ENCODE measurements around the gene TMEM272. TPM values are rescaled to one million over a fixed set of nuclear protein-coding genes. Genes with fewer than 3 reads are reported as not detected.

Gene TMEM272
- polyA plus RNA-seq, 1 donor, result 1.1 TPM

GRCh38 chr13:51873837-51874236 lies 28.9 kb upstream of the TMEM272 start:
- no peak for DNase-seq
- no peaks in the 10 kb centered on the region for H3K9me3 ChIP-seq (ENCODE audit: control insufficient read depth, low read depth, low read length)

GRCh38 chr13:51873117-51873798 lies 28.3 kb upstream of the TMEM272 start:
- no peak overlapping the region for H3K4me3 ChIP-seq (ENCODE audit: low read length)
- H3K36me3 ChIP-seq (ENCODE audit: control insufficient read depth, insufficient read depth, low read length), result no peaks in the 10 kb centered on the region
- no peaks in the 10 kb centered on the region for H3K4me1 ChIP-seq (ENCODE audit: control insufficient read depth, insufficient read depth, low read length)
- 100% methylated on average over 2 of the region's 6 CpGs for WGBS (ENCODE audit: insufficient coverage, low lambda C conversion rate)
- H3K27ac ChIP-seq (ENCODE audit: low read length), result no peak overlapping the region
- no peaks in the 10 kb centered on the region for H3K27me3 ChIP-seq (ENCODE audit: control insufficient read depth, insufficient read depth, low read length)
- DNase-seq, result no peak
- no peaks in the 10 kb centered on the region for H3K9me3 ChIP-seq (ENCODE audit: control insufficient read depth, low read depth, low read length)

More at GRCh38 chr13:51873837-51874236, 28.9 kb upstream of the TMEM272 start:
- Histone ChIP-seq H3K36me3 (ENCODE audit: control insufficient read depth, insufficient read depth, low read length) (no peaks in the 10 kb centered on the region), H3K4me1 (ENCODE audit: control insufficient read depth, insufficient read depth, low read length) (no peaks in the 10 kb centered on the region), H3K4me3 (ENCODE audit: low read length) (no peak overlapping the region), H3K27me3 (ENCODE audit: control insufficient read depth, insufficient read depth, low read length) (no peaks in the 10 kb centered on the region), H3K27ac (ENCODE audit: low read length) (no peak overlapping the region)
- no CpG with 5 or more reads among the region's 1 CpG for WGBS (ENCODE audit: insufficient coverage, low lambda C conversion rate)

- Histone ChIP-seq H3K36me3 (ENCODE audit: control insufficient read depth, insufficient read depth, low read length) (no peaks in the 10 kb centered on the region), H3K4me1 (ENCODE audit: control insufficient read depth, insufficient read depth, low read length) (no peaks in the 10 kb centered on the region), H3K27ac (ENCODE audit: low read length) (no peak overlapping the region), H3K27me3 (ENCODE audit: control insufficient read depth, insufficient read depth, low read length) (no peaks in the 10 kb centered on the region), H3K9me3 (ENCODE audit: control insufficient read depth, low read depth, low read length) (no peaks in the 10 kb centered on the region), H3K4me3 (ENCODE audit: low read length) (no peak overlapping the region)
- no CpG with 5 or more reads among the region's 3 CpGs for WGBS (ENCODE audit: insufficient coverage, low lambda C conversion rate)
- no peak for DNase-seq
Observed at GRCh38 chr13:51870616-51871015, 25.6 kb upstream of the TMEM272 start.

DNA sequence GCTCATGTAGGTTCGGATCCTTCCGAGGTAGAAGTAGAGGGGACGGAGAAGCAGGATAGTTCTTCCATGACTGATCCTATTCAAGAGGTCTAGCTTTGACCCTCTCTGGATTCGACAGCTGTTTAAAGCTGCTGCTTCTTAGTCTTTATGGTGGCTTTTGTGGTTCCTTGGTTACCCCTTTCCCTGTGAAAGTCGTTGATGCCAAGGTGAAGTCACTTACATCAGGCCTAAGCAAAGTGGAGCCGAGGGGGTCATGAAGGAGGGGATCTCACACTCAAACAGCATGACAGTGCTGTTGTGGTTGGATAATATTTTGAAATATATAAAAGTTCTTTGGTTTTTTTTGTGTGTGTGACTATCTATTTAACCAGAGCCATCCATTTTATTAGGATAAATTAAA lies 24.9 kb upstream of the TMEM272 start:
- no peak overlapping the region for H3K27ac ChIP-seq (ENCODE audit: low read length)
- H3K4me3 ChIP-seq (ENCODE audit: low read length), result no peak overlapping the region
- no peaks in the 10 kb centered on the region for H3K27me3 ChIP-seq (ENCODE audit: control insufficient read depth, insufficient read depth, low read length)
- no CpG with 5 or more reads among the region's 6 CpGs for WGBS (ENCODE audit: insufficient coverage, low lambda C conversion rate)
- H3K36me3 ChIP-seq (ENCODE audit: control insufficient read depth, insufficient read depth, low read length), result no peaks in the 10 kb centered on the region
- DNase-seq, result no peak
- no peaks in the 10 kb centered on the region for H3K9me3 ChIP-seq (ENCODE audit: control insufficient read depth, low read depth, low read length)
- H3K4me1 ChIP-seq (ENCODE audit: control insufficient read depth, insufficient read depth, low read length), result no peaks in the 10 kb centered on the region

- no peak overlapping the region for H3K4me3 ChIP-seq (ENCODE audit: low read length)
- DNase-seq, result no peak
- no peaks in the 10 kb centered on the region for H3K9me3 ChIP-seq (ENCODE audit: control insufficient read depth, low read depth, low read length)
- H3K27ac ChIP-seq (ENCODE audit: low read length), result no peak overlapping the region
- no peaks in the 10 kb centered on the region for H3K36me3 ChIP-seq (ENCODE audit: control insufficient read depth, insufficient read depth, low read length)
- no CpG with 5 or more reads among the region's 4 CpGs for WGBS (ENCODE audit: insufficient coverage, low lambda C conversion rate)
- no peaks in the 10 kb centered on the region for H3K4me1 ChIP-seq (ENCODE audit: control insufficient read depth, insufficient read depth, low read length)
- no peaks in the 10 kb centered on the region for H3K27me3 ChIP-seq (ENCODE audit: control insufficient read depth, insufficient read depth, low read length)
Observed at GRCh38 chr13:51867062-51867461, 22.1 kb upstream of the TMEM272 start.

- WGBS (ENCODE audit: insufficient coverage, low lambda C conversion rate), result no CpG with 5 or more reads among the region's 7 CpGs
- Histone ChIP-seq H3K27me3 (ENCODE audit: control insufficient read depth, insufficient read depth, low read length) (no peaks in the 10 kb centered on the region), H3K4me1 (ENCODE audit: control insufficient read depth, insufficient read depth, low read length) (no peaks in the 10 kb centered on the region), H3K9me3 (ENCODE audit: control insufficient read depth, low read depth, low read length) (no peaks in the 10 kb centered on the region), H3K36me3 (ENCODE audit: control insufficient read depth, insufficient read depth, low read length) (no peaks in the 10 kb centered on the region), H3K4me3 (ENCODE audit: low read length) (no peak overlapping the region), H3K27ac (ENCODE audit: low read length) (no peak overlapping the region)
- no peak for DNase-seq
Observed at GRCh38 chr13:51865838-51866237, 20.9 kb upstream of the TMEM272 start.

DNA sequence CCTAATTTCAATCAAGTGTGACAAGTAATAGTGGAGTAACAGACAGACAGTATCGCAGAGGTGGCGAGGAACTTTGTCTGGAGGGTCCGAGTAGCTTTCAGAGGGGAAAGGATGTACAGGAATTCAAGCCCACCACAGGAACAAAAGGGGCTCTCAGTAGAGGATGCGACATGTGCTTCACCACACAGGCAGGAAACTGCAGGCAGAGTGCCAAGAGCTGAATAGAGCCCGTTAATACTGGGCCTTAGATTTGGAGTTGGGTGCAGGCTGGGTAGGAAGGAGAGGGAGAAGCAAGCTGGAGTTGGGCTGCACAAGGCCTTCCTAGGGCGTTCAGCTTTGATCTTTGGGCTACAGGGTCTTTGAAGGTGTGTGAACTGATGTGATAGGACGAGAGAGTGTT lies 18.0 kb upstream of the TMEM272 start:
- peaks cover 3% of the 10 kb centered on the region for H3K27me3 ChIP-seq (ENCODE audit: control insufficient read depth, insufficient read depth, low read length)
- no peaks in the 10 kb centered on the region for H3K4me1 ChIP-seq (ENCODE audit: control insufficient read depth, insufficient read depth, low read length)
- H3K27ac ChIP-seq (ENCODE audit: low read length), result no peak overlapping the region
- no CpG with 5 or more reads among the region's 7 CpGs for WGBS (ENCODE audit: insufficient coverage, low lambda C conversion rate)
- no peak overlapping the region for H3K4me3 ChIP-seq (ENCODE audit: low read length)
- no peaks in the 10 kb centered on the region for H3K9me3 ChIP-seq (ENCODE audit: control insufficient read depth, low read depth, low read length)
- no peaks in the 10 kb centered on the region for H3K36me3 ChIP-seq (ENCODE audit: control insufficient read depth, insufficient read depth, low read length)
- DNase-seq, result no peak

- Histone ChIP-seq H3K4me1 (ENCODE audit: control insufficient read depth, insufficient read depth, low read length) (no peaks in the 10 kb centered on the region), H3K4me3 (ENCODE audit: low read length) (no peak within 1 kb of the TSS), H3K36me3 (ENCODE audit: control insufficient read depth, insufficient read depth, low read length) (no peaks in the 10 kb centered on the region), H3K27ac (ENCODE audit: low read length) (no peak within 1 kb of the TSS), H3K27me3 (ENCODE audit: control insufficient read depth, insufficient read depth, low read length) (peaks cover 3% of the 10 kb centered on the region), H3K9me3 (ENCODE audit: control insufficient read depth, low read depth, low read length) (no peaks in the 10 kb centered on the region)
- DNase-seq, result no peak
- WGBS (ENCODE audit: insufficient coverage, low lambda C conversion rate), result no CpG with 5 or more reads among the region's 5 CpGs
Observed at GRCh38 chr13:51861723-51862300, 16.8 kb upstream of the TMEM272 start, which contains the start of gene CCDC70. Gene CCDC70 (plus strand): TSS chr13:51861969. CDS start chr13:51865412, 3,443 bp downstream.

DNA sequence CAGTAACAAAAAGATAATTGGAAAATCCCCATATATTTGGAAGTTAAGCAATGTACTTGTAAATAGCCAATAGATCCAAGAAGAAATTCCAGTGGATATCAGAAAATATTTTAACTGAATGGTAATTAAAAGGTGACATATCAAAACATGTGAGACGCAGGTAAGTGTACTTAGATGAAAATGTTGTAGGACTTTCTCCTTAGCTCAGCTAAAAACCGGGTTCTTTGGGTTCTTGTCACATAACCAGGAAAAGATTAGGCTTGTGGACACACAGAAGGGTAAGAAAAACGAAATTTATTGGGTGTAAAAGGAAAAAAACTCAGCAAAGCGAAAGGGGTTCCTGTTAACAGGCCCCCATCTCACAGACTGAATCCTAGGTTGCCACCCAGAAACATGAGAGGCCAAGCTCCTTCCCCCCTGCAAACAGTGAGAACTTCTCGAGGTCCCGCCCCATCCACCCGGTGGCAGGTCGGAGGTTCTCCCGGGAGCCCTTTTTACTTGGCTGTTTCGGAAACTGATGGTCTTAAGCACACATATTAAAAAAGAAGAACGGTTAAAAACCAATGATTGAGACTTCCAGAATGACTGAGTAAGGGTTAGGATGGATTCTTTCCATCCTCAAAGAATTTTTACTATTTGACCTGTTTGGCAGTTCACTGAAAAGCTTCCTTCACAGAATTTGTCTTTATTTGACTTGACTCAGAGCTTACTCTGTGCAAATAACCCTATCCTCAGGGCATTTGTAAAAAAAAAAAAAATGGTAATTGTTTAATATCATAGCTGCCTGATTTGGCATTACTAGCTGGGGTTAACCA lies 13.7 kb upstream of the TMEM272 start:
- no peak for DNase-seq
- 17% methylated on average over 1 of the region's 11 CpGs for WGBS (ENCODE audit: insufficient coverage, low lambda C conversion rate)
- H3K27me3 ChIP-seq (ENCODE audit: control insufficient read depth, insufficient read depth, low read length), result peaks cover 3% of the 10 kb centered on the region
- H3K9me3 ChIP-seq (ENCODE audit: control insufficient read depth, low read depth, low read length), result no peaks in the 10 kb centered on the region
- H3K4me1 ChIP-seq (ENCODE audit: control insufficient read depth, insufficient read depth, low read length), result no peaks in the 10 kb centered on the region
- H3K36me3 ChIP-seq (ENCODE audit: control insufficient read depth, insufficient read depth, low read length), result no peaks in the 10 kb centered on the region
- H3K4me3 ChIP-seq (ENCODE audit: low read length), result no peak overlapping the region
- H3K27ac ChIP-seq (ENCODE audit: low read length), result no peak overlapping the region

- Histone ChIP-seq H3K27me3 (ENCODE audit: control insufficient read depth, insufficient read depth, low read length) (peaks cover 3% of the 10 kb centered on the region), H3K4me3 (ENCODE audit: low read length) (no peak overlapping the region), H3K9me3 (ENCODE audit: control insufficient read depth, low read depth, low read length) (no peaks in the 10 kb centered on the region), H3K27ac (ENCODE audit: low read length) (no peak overlapping the region), H3K36me3 (ENCODE audit: control insufficient read depth, insufficient read depth, low read length) (no peaks in the 10 kb centered on the region), H3K4me1 (ENCODE audit: control insufficient read depth, insufficient read depth, low read length) (no peaks in the 10 kb centered on the region)
- no peak for DNase-seq
- WGBS (ENCODE audit: insufficient coverage, low lambda C conversion rate), result no CpG with 5 or more reads among the region's 1 CpG
Observed at GRCh38 chr13:51856998-51857397, 12.0 kb upstream of the TMEM272 start.

All from large intestine (tissue), 3 donors.